NCI-H2227 treated with DMSO at 0.1 percent for 48 hours (cell line): ENCODE results near the gene KRTAP5-5.
"Not testable (repeated sequence)": the region's sequence is repeated elsewhere in the genome, so short reads cannot be mapped to it uniquely, and the experiment has no call there.

Experiments
- DNase-seq: peaks from one replicate; lab custom pipeline; 2025; lab: John Stamatoyannopoulos, UW

Gene KRTAP5-5

GRCh38 chr11:1607156-1607845 lies 22.3 kb upstream of the KRTAP5-5 start:
- not testable (repeated sequence) for DNase-seq

- not testable (repeated sequence) for DNase-seq
Measured at GRCh38 chr11:1607901-1608300, 21.7 kb upstream of the KRTAP5-5 start.

GRCh38 chr11:1608363-1608762 lies 21.2 kb upstream of the KRTAP5-5 start, which contains the start of gene KRTAP5-3:
TSS of gene KRTAP5-3 (minus strand) at chr11:1608463. CDS start at chr11:1608385, 78 bp downstream.
- no peak for DNase-seq

GRCh38 chr11:1618231-1618630 lies 11.3 kb upstream of the KRTAP5-5 start:
- no peak for DNase-seq

GRCh38 chr11:1619449-1619848 lies 10.1 kb upstream of the KRTAP5-5 start:
- DNase-seq: no peak

GRCh38 chr11:1622086-1622485 lies 7.5 kb upstream of the KRTAP5-5 start, which contains the start of gene KRTAP5-4:
TSS of gene KRTAP5-4 (minus strand) at chr11:1622138. CDS start at chr11:1622093, 45 bp downstream.
- DNase-seq: no peak

- no peak for DNase-seq
Measured at GRCh38 chr11:1623716-1624115, 5.9 kb upstream of the KRTAP5-5 start.

GRCh38 chr11:1624621-1625020 lies 5.0 kb upstream of the KRTAP5-5 start:
- DNase-seq: no peak

- no peak for DNase-seq
Measured at GRCh38 chr11:1625541-1625940, 4.0 kb upstream of the KRTAP5-5 start.

- no peak for DNase-seq
Measured at GRCh38 chr11:1628506-1629325, 859 bp upstream of the KRTAP5-5 start.

GRCh38 chr11:1630271-1630670 lies 696 bp downstream of the KRTAP5-5 start:
- DNase-seq: no peak

- DNase-seq: no peak
Measured at GRCh38 chr11:1631066-1631568, 1.5 kb downstream of the KRTAP5-5 start.

- no peak for DNase-seq
Measured at GRCh38 chr11:1632053-1632714, 2.6 kb downstream of the KRTAP5-5 start.

GRCh38 chr11:1633864-1634263 lies 4.3 kb downstream of the KRTAP5-5 start:
- no peak for DNase-seq

- DNase-seq: no peak
Measured at GRCh38 chr11:1636291-1636950, 6.8 kb downstream of the KRTAP5-5 start.

- DNase-seq: no peak
Measured at GRCh38 chr11:1637628-1638027, 8.1 kb downstream of the KRTAP5-5 start.

GRCh38 chr11:1638344-1638743 lies 8.8 kb downstream of the KRTAP5-5 start:
- DNase-seq: no peak

- peak; percentile 68 for DNase-seq
Measured at GRCh38 chr11:1639102-1639620, 9.6 kb downstream of the KRTAP5-5 start.

GRCh38 chr11:1639666-1640065 lies 10.1 kb downstream of the KRTAP5-5 start:
- no peak for DNase-seq

- DNase-seq: no peak
Measured at GRCh38 chr11:1640076-1640946, 10.7 kb downstream of the KRTAP5-5 start.

GRCh38 chr11:1641096-1641495 lies 11.5 kb downstream of the KRTAP5-5 start:
- no peak for DNase-seq
